ENCODE measurements around the gene EZH1.

DNA sequence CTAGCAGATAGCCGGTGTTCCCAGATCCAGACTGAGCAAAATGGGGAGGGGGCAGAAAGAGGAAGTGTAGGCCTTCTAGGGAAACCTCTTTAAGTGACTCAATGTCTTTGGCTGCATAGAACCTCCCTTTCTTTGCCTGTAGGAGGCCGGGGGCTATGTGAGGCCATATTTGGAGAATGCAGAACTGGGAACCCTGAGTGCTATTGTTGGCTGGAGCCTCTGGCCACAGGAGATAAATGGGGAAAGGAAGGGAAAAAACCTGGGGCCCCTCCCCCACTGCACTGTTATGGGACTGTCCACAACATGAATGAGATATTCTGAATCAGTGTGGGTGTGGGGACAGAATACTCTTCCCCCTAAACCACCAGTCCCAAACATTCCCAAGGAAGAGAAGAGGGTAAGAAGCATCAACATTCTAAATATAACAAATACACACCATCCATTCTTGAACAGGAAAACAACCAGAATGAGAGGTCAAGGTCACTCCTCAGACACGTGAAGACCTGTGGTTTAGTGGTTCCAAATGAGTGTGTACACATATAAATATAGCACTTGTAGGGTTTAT lies 30.8 kb upstream of the EZH1 start:
- TF ChIP-seq, protein P1, sequence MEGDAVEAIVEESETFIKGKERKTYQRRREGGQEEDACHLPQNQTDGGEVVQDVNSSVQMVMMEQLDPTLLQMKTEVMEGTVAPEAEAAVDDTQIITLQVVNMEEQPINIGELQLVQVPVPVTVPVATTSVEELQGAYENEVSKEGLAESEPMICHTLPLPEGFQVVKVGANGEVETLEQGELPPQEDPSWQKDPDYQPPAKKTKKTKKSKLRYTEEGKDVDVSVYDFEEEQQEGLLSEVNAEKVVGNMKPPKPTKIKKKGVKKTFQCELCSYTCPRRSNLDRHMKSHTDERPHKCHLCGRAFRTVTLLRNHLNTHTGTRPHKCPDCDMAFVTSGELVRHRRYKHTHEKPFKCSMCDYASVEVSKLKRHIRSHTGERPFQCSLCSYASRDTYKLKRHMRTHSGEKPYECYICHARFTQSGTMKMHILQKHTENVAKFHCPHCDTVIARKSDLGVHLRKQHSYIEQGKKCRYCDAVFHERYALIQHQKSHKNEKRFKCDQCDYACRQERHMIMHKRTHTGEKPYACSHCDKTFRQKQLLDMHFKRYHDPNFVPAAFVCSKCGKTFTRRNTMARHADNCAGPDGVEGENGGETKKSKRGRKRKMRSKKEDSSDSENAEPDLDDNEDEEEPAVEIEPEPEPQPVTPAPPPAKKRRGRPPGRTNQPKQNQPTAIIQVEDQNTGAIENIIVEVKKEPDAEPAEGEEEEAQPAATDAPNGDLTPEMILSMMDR (IDR thresholded peaks at IDR 0.05): no peak
- TF ChIP-seq POLR2A (IDR thresholded peaks at IDR 0.05) (no peak), POLR2AphosphoS5 (IDR thresholded peaks at IDR 0.05) (no peak), EP300 (IDR thresholded peaks at IDR 0.05) (no peak)

Measured in suprapubic skin (tissue), 4 donors.